Naive thymus-derived CD8-positive, alpha-beta T cell (primary cell): Measurements from ENCODE around the gene UBA7. TPM values are rescaled to one million over a fixed set of nuclear protein-coding genes. Genes with fewer than 3 reads are reported as not detected.
"Not testable (repeated sequence)": the region's sequence is repeated elsewhere in the genome, so short reads cannot be mapped to it uniquely, and the experiment has no call there.

Experiments
- ATAC-seq, 2 donors: fragments of 150-1000 bp; cut with Tn5 transposase in 1 of 2; sonication (Bioruptor Pico), chemical (Tn5 transposase) in 1 of 2; 1 replicate in 1 of 2; 2 replicates in 1 of 2; pipeline ENCODE4 v1.10.0; 2021; ENCODE audit warnings: mild to moderate bottlenecking in 2 of 2, moderate library complexity in 2 of 2
- POLR2A ChIA-PET: fragments of 350-600 bp; sonication (Branson Sonifier 250); formaldehyde crosslinking; loops from one replicate; lab custom pipeline; 2021; ENCODE audit warnings: antibody characterized with exemption; lab: Charles Lee
- DNase-seq, 10 donors: peaks; one replicate each; pipeline versions ENCODE4 v3.0.0 to v3.0.0-alpha.2; 2020 to 2022
- H3K27ac Mint-ChIP-seq, 10 donors: one replicate each; pipeline ENCODE4 v1.8.0; 2020 to 2022; ENCODE audit warnings: mild to moderate bottlenecking in 10 of 10, mixed read lengths in 10 of 10, moderate library complexity in 4 of 10, inconsistent platforms in 1 of 10
- H3K27me3 Mint-ChIP-seq, 5 donors: one replicate each; pipeline ENCODE4 v1.8.0; 2021 to 2022; ENCODE audit warnings: mixed read lengths in 5 of 5
- H3K36me3 Mint-ChIP-seq, 3 donors: one replicate each; pipeline ENCODE4 v1.8.0; 2020 to 2022; ENCODE audit warnings: mixed read lengths in 3 of 3, mild to moderate bottlenecking in 2 of 3, inconsistent platforms in 1 of 3
- H3K4me1 Mint-ChIP-seq, 4 donors: one replicate each; pipeline ENCODE4 v1.8.0; 2021 to 2022; ENCODE audit warnings: mixed read lengths in 4 of 4
- H3K4me3 Mint-ChIP-seq, 10 donors: one replicate each; pipeline ENCODE4 v1.8.0; 2020 to 2022; ENCODE audit warnings: mild to moderate bottlenecking in 10 of 10, mixed read lengths in 10 of 10, moderate library complexity in 6 of 10, inconsistent platforms in 1 of 10
- H3K9me3 Mint-ChIP-seq, 9 donors: one replicate each; pipeline ENCODE4 v1.8.0; 2020 to 2022; ENCODE audit warnings: mixed read lengths in 9 of 9, mild to moderate bottlenecking in 3 of 9, inconsistent platforms in 1 of 9, moderate library complexity in 1 of 9
- polyA plus RNA-seq, 3 donors: library from polyadenylated mRNA; unstranded; fragments of 300-500 nt; fragmentation: Illumina TruSeq; gene quantifications; one replicate each; pipeline ENCODE4 v1.2.3, GENCODE V29; 2021
- total RNA-seq, 8 experiments: library from RNA in 2 of 8; stranded (reverse) in 2 of 8; gene quantifications; one replicate each; pipeline ENCODE4 v1.2.3 and lab custom pipeline; 2021 to 2026

Gene UBA7
- total and polyA plus RNA-seq, 5 experiments from 2014 or later, result 30.9 to 331 (median 43.8) TPM

- Mint-ChIP-seq H3K4me3 (peak overlapping the region in 7 of 10 donors; percentile 20 to 57 (median 50)), H3K4me1 (peaks cover 18 to 72% (median 52%) of the 10 kb centered on the region in 4 donors), H3K36me3 (peaks cover 0 to 68% (median 5%) of the 10 kb centered on the region in 3 donors), H3K9me3 (no peaks in the 10 kb centered on the region), H3K27ac (peak overlapping the region; percentile 22 to 84 (median 69)), H3K27me3 (no peaks in the 10 kb centered on the region)
- ATAC-seq (peak in 1 of 2 donors; percentile 22), DNase-seq (peak in 1 of 10 donors; percentile 13)
- POLR2A ChIA-PET, result interaction anchor here (0.5 to 1.0 kb wide), 2 partner anchors 303 to 441 kb away, joined by 3 read pairs; partner anchors contain the start of gene USP4
Observed at GRCh38 chr3:49780080-49780974, 33.4 kb downstream of the UBA7 start.

- Mint-ChIP-seq H3K27me3 (no peaks in the 10 kb centered on the region), H3K4me1 (peaks cover 18 to 70% (median 49%) of the 10 kb centered on the region in 4 donors), H3K9me3 (no peaks in the 10 kb centered on the region), H3K4me3 (peak overlapping the region in 7 of 10 donors; percentile 8 to 57 (median 41)), H3K36me3 (peaks cover 0 to 71% (median 5%) of the 10 kb centered on the region in 3 donors), H3K27ac (peak overlapping the region; percentile 2 to 84 (median 61))
- POLR2A ChIA-PET, result interaction anchor here (1.0 kb wide), 1 partner anchor 440 kb away, joined by 3 read pairs; the partner anchor contains the start of gene USP4
- ATAC-seq (no peak), DNase-seq (no peak)
Observed at GRCh38 chr3:49779358-49780079, 34.2 kb downstream of the UBA7 start.

- H3K4me3 Mint-ChIP-seq, DNase-seq, H3K9me3 Mint-ChIP-seq, H3K27ac Mint-ChIP-seq, H3K27me3 Mint-ChIP-seq, ATAC-seq: not testable (repeated sequence)
- Mint-ChIP-seq H3K4me1 (peaks cover 13 to 52% (median 43%) of the 10 kb centered on the region in 4 donors), H3K36me3 (peaks cover 0 to 56% (median 5%) of the 10 kb centered on the region in 3 donors)
- POLR2A ChIA-PET, result interaction anchor here (1.1 kb wide), 1 partner anchor 10 kb away, joined by 3 read pairs; the partner anchor contains the start of gene IP6K1
Observed at GRCh38 chr3:49776101-49776500, 37.7 kb downstream of the UBA7 start.

GRCh38 chr3:49775538-49775937 is 38.2 kb downstream of the UBA7 start:
- Mint-ChIP-seq H3K27me3 (no peaks in the 10 kb centered on the region), H3K4me1 (peaks cover 13 to 49% (median 38%) of the 10 kb centered on the region in 4 donors), H3K4me3 (no peak overlapping the region), H3K27ac (peak overlapping the region in 4 of 10 donors; percentile 15 to 74 (median 46)), H3K36me3 (peaks cover 0 to 51% (median 5%) of the 10 kb centered on the region in 3 donors), H3K9me3 (no peaks in the 10 kb centered on the region)
- ATAC-seq (no peak), DNase-seq (no peak)
- POLR2A ChIA-PET, result interaction anchor here (1.1 kb wide), 1 partner anchor 10 kb away, joined by 3 read pairs; the partner anchor contains the start of gene IP6K1

GRCh38 chr3:49772703-49773102 is 41.0 kb downstream of the UBA7 start:
- Mint-ChIP-seq H3K36me3 (peaks cover 0 to 56% (median 9%) of the 10 kb centered on the region in 3 donors), H3K4me3 (no peak overlapping the region), H3K4me1 (peaks cover 4 to 50% (median 35%) of the 10 kb centered on the region in 4 donors), H3K9me3 (no peaks in the 10 kb centered on the region), H3K27me3 (no peaks in the 10 kb centered on the region), H3K27ac (no peak overlapping the region)
- ATAC-seq, result no peak
- POLR2A ChIA-PET, result interaction anchor here (0.6 kb wide), 1 partner anchor 8 kb away, joined by 5 read pairs; no protein-coding TSS in a partner anchor
- no peak for DNase-seq

GRCh38 chr3:49771340-49771938 is 42.3 kb downstream of the UBA7 start:
- Mint-ChIP-seq H3K4me3 (no peak overlapping the region), H3K4me1 (peaks cover 4 to 45% (median 31%) of the 10 kb centered on the region in 4 donors), H3K27me3 (no peaks in the 10 kb centered on the region), H3K27ac (no peak overlapping the region), H3K9me3 (no peaks in the 10 kb centered on the region), H3K36me3 (peaks cover 0 to 45% (median 4%) of the 10 kb centered on the region in 3 donors)
- ATAC-seq, result no peak
- no peak for DNase-seq
- POLR2A ChIA-PET, result interaction anchor here (0.7 to 1.8 kb wide), 3 partner anchors 15 to 679 kb away, joined by 5 to 7 read pairs (median 7); partner anchors contain the start of gene IP6K1

- H3K36me3 Mint-ChIP-seq, result peaks cover 0 to 46% (median 4%) of the 10 kb centered on the region in 3 donors
- H3K27me3 Mint-ChIP-seq, result no peaks in the 10 kb centered on the region
- peak overlapping the region in 3 of 10 donors; percentile 11 to 69 (median 17) for H3K27ac Mint-ChIP-seq
- DNase-seq (no peak), ATAC-seq (no peak)
- no peaks in the 10 kb centered on the region for H3K9me3 Mint-ChIP-seq
- POLR2A ChIA-PET, result interaction anchor here (1.8 kb wide), 1 partner anchor 17 kb away, joined by 5 read pairs; the partner anchor contains the start of gene IP6K1
- peaks cover 3 to 41% (median 25%) of the 10 kb centered on the region in 4 donors for H3K4me1 Mint-ChIP-seq
- no peak overlapping the region for H3K4me3 Mint-ChIP-seq
Observed at GRCh38 chr3:49769926-49770325, 43.8 kb downstream of the UBA7 start.

- POLR2A ChIA-PET, result interaction anchor here (1.8 kb wide), 1 partner anchor 17 kb away, joined by 5 read pairs; the partner anchor contains the start of gene IP6K1
- Mint-ChIP-seq H3K36me3 (peaks cover 0 to 48% (median 4%) of the 10 kb centered on the region in 3 donors), H3K4me1 (peaks cover 6 to 40% (median 29%) of the 10 kb centered on the region in 4 donors), H3K4me3 (no peak overlapping the region), H3K27ac (peak overlapping the region in 4 of 10 donors; percentile 2 to 11 (median 4)), H3K9me3 (no peaks in the 10 kb centered on the region), H3K27me3 (no peaks in the 10 kb centered on the region)
- ATAC-seq (no peak), DNase-seq (no peak)
Observed at GRCh38 chr3:49769286-49769915, 44.4 kb downstream of the UBA7 start.

DNA sequence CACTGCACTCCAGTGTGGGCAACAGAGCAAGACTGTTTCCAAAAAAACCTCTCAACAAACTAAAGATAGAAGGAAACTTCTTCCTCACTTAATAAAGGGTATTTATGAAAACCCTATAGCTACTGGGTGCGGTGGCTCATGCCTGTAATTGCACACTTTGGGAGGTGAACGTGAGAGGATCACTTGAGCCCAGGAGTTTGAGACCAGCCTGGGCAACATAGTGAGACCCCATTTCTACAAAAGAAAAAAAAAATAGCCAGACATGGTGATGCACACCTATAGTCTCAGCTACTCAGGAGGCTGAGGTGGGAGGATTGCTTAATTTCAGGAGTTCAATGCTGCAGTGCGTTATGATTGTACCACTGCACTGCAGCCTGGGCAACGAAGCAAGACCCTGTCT is 49.8 kb downstream of the UBA7 start:
- no peak overlapping the region for H3K4me3 Mint-ChIP-seq
- POLR2A ChIA-PET, result no interaction called here

GRCh38 chr3:49761661-49762060 is 52.1 kb downstream of the UBA7 start:
- no peak for DNase-seq
- no peaks in the 10 kb centered on the region for H3K9me3 Mint-ChIP-seq
- peaks cover 17 to 40% (median 32%) of the 10 kb centered on the region in 4 donors for H3K4me1 Mint-ChIP-seq
- ATAC-seq, result no peak
- H3K27ac Mint-ChIP-seq, result no peak overlapping the region
- peaks cover 0 to 52% (median 0%) of the 10 kb centered on the region in 3 donors for H3K36me3 Mint-ChIP-seq
- H3K4me3 Mint-ChIP-seq, result no peak overlapping the region
- POLR2A ChIA-PET, result no interaction called here
- H3K27me3 Mint-ChIP-seq, result no peaks in the 10 kb centered on the region

More for the DNA sequence above, 49.8 kb downstream of the UBA7 start:
- no peak for DNase-seq
- no peaks in the 10 kb centered on the region for H3K27me3 Mint-ChIP-seq
- ATAC-seq, result no peak
- H3K27ac Mint-ChIP-seq, result no peak overlapping the region
- H3K4me1 Mint-ChIP-seq, result peaks cover 8 to 36% (median 23%) of the 10 kb centered on the region in 4 donors
- H3K36me3 Mint-ChIP-seq, result peaks cover 0 to 55% (median 0%) of the 10 kb centered on the region in 3 donors
- no peaks in the 10 kb centered on the region for H3K9me3 Mint-ChIP-seq

DNA sequence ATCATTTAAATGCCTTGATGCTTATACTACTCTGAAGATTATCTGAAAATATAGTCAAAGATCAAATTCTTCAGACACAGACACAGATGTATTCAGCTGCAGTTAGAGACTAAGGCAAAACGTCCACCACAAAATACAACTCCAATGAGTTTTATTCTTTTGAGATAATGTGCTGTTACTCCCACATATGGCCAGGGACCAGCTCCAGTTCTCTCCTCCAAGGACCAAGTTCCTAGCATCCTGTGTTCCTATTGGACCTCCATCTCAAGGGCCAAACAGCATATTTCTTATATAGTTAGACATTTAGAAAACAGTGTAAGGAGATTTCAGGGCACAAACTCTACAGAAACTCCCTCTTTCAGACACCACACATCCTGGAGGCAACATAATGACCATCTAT is 54.5 kb downstream of the UBA7 start:
- POLR2A ChIA-PET, result no interaction called here
- peaks cover 0 to 40% (median 0%) of the 10 kb centered on the region in 3 donors for H3K36me3 Mint-ChIP-seq
- no peaks in the 10 kb centered on the region for H3K27me3 Mint-ChIP-seq
- DNase-seq (no peak), ATAC-seq (no peak)
- peaks cover 24 to 49% (median 42%) of the 10 kb centered on the region in 4 donors for H3K4me1 Mint-ChIP-seq
- peak overlapping the region in 4 of 10 donors; percentile 1 to 79 (median 25) for H3K27ac Mint-ChIP-seq
- no peak overlapping the region for H3K4me3 Mint-ChIP-seq
- H3K9me3 Mint-ChIP-seq, result no peaks in the 10 kb centered on the region
